HEK293 (cell line): ENCODE results near the gene FHIT.

Source experiments
- GLIS1 ChIP-seq: fragments of 450-650 bp; formaldehyde crosslinking; IDR thresholded peaks from 2 replicates; pipeline ENCODE4 v1.5.1; 2016; ENCODE audit warnings: missing biosample characterization, missing genetic modification characterization
- IKZF3 ChIP-seq: fragments of 450-650 bp; IDR thresholded peaks from 2 replicates; pipeline ENCODE4 v1.5.0; 2018; ENCODE audit warnings: missing biosample characterization, mild to moderate bottlenecking, missing genetic modification characterization, moderate library complexity
- RBAK ChIP-seq: fragments of 450-650 bp; formaldehyde crosslinking; IDR thresholded peaks from 2 replicates; pipeline ENCODE4 v1.5.1; 2016; ENCODE audit warnings: missing biosample characterization, missing genetic modification characterization
- ZBTB17 ChIP-seq: fragments of 450-650 bp; formaldehyde crosslinking; IDR thresholded peaks from 2 replicates; pipeline ENCODE4 v1.5.1; 2016; ENCODE audit warnings: missing biosample characterization, missing genetic modification characterization
- ZBTB8A ChIP-seq: fragments of 450-650 bp; formaldehyde crosslinking; IDR thresholded peaks from 2 replicates; pipeline ENCODE4 v1.5.1; 2016; ENCODE audit warnings: missing biosample characterization, missing genetic modification characterization
- ZEB2 ChIP-seq: fragments of 450-650 bp; formaldehyde crosslinking; IDR thresholded peaks from 2 replicates; pipeline ENCODE4 v1.5.1; 2016; ENCODE audit warnings: missing biosample characterization, missing genetic modification characterization
- ZFP3 ChIP-seq: fragments of 450-650 bp; formaldehyde crosslinking; IDR thresholded peaks from 2 replicates; pipeline ENCODE4 v1.5.1; 2016; ENCODE audit warnings: low read depth, missing biosample characterization, missing genetic modification characterization
- ZFP37 ChIP-seq: fragments of 450-650 bp; formaldehyde crosslinking; IDR thresholded peaks from 2 replicates; pipeline ENCODE4 v1.5.1; 2016; ENCODE audit warnings: missing biosample characterization, missing genetic modification characterization
- ZFP69B ChIP-seq: fragments of 450-650 bp; formaldehyde crosslinking; IDR thresholded peaks from 2 replicates; pipeline ENCODE4 v1.5.1; 2016; ENCODE audit warnings: missing biosample characterization, missing genetic modification characterization
- ZNF10 ChIP-seq: fragments of 450-650 bp; formaldehyde crosslinking; IDR thresholded peaks from 2 replicates; pipeline ENCODE4 v1.5.1; 2017; ENCODE audit warnings: missing biosample characterization, missing genetic modification characterization
- ZNF202 ChIP-seq: fragments of 450-650 bp; formaldehyde crosslinking; IDR thresholded peaks from 2 replicates; pipeline ENCODE4 v1.5.1; 2016; ENCODE audit warnings: missing biosample characterization, missing genetic modification characterization, borderline replicate concordance
- ZNF24 ChIP-seq: fragments of 450-650 bp; formaldehyde crosslinking; IDR thresholded peaks from 2 replicates; pipeline ENCODE4 v1.5.1; 2016; ENCODE audit warnings: missing biosample characterization, missing genetic modification characterization
- ZNF394 ChIP-seq: fragments of 450-650 bp; formaldehyde crosslinking; IDR thresholded peaks from 2 replicates; pipeline ENCODE4 v1.5.1; 2016; ENCODE audit warnings: missing biosample characterization, missing genetic modification characterization, mild to moderate bottlenecking, moderate library complexity, borderline replicate concordance
- ZNF558 ChIP-seq: fragments of 450-650 bp; formaldehyde crosslinking; IDR thresholded peaks from 2 replicates; pipeline ENCODE4 v1.5.1; 2016; ENCODE audit warnings: missing biosample characterization, missing genetic modification characterization
- ZNF830 ChIP-seq: fragments of 450-650 bp; IDR thresholded peaks from 2 replicates; pipeline ENCODE4 v1.5.0; 2018; ENCODE audit warnings: missing biosample characterization, missing genetic modification characterization, low read depth, mild to moderate bottlenecking, moderate library complexity
- ZNF837 ChIP-seq: fragments of 450-650 bp; formaldehyde crosslinking; IDR thresholded peaks from 2 replicates; pipeline ENCODE4 v1.5.1; 2016; ENCODE audit warnings: missing biosample characterization, missing genetic modification characterization
- ZNF843 ChIP-seq: fragments of 450-650 bp; formaldehyde crosslinking; IDR thresholded peaks from 2 replicates; pipeline ENCODE4 v1.5.1; 2016; ENCODE audit warnings: missing biosample characterization, missing genetic modification characterization
- ZSCAN23 ChIP-seq: fragments of 450-650 bp; formaldehyde crosslinking; IDR thresholded peaks from 2 replicates; pipeline ENCODE4 v1.5.1; 2016; ENCODE audit warnings: missing biosample characterization, missing genetic modification characterization
- TF ChIP-seq, protein P1 (sequence below): fragments of 450-650 bp; formaldehyde crosslinking; IDR thresholded peaks from 2 replicates; pipeline ENCODE4 v1.5.1; 2016; ENCODE audit warnings: missing biosample characterization, missing genetic modification characterization, low read depth
- TF ChIP-seq, protein P2 (sequence below): fragments of 450-650 bp; formaldehyde crosslinking; IDR thresholded peaks from 2 replicates; pipeline ENCODE4 v1.5.1; 2016; ENCODE audit warnings: missing biosample characterization, missing genetic modification characterization
- TF ChIP-seq, protein P3 (sequence below): fragments of 450-650 bp; formaldehyde crosslinking; conservative IDR thresholded peaks from 2 replicates; pipeline ENCODE4 v1.5.1; 2016; ENCODE audit warnings: low read depth, missing biosample characterization, missing genetic modification characterization
- TF ChIP-seq, protein P4 (sequence below): fragments of 450-650 bp; formaldehyde crosslinking; IDR thresholded peaks from 2 replicates; pipeline ENCODE4 v1.5.1; 2016; ENCODE audit warnings: missing biosample characterization, missing genetic modification characterization
- TF ChIP-seq, protein P5 (sequence below): fragments of 450-650 bp; formaldehyde crosslinking; IDR thresholded peaks from 2 replicates; pipeline ENCODE4 v1.5.1; 2016; ENCODE audit warnings: missing biosample characterization, missing genetic modification characterization
- TF ChIP-seq, protein P6 (sequence below): fragments of 450-650 bp; IDR thresholded peaks from 2 replicates; pipeline ENCODE4 v1.5.1; 2018; ENCODE audit warnings: missing biosample characterization, missing genetic modification characterization

Gene FHIT

DNA sequence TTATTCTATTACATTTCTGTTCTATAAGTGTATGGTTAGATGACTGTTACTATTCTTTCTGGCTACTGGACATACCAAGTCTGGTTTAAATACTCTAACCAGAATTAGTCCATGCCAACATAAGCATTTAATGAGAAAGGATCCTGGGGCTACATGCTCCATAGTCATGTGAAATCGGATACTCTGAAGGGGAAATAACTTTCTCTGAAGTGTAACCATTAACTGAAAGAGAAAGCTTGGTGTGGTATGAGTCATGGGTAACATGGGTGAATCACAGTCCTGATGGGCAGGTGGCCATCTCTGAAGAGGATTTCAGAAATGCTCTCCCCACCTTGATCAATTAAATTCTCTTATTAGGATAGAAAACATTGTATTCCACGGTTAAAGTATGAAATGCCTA is 69.4 kb downstream of the FHIT start (continued):
- 0 out of 2 replicates have a peak, but pooled peaks have one; percentile 5 for TF ChIP-seq RBAK
- TF ChIP-seq IKZF3 (tag by site-specific recombination), result peak; percentile 82
- TF ChIP-seq, protein P1, sequence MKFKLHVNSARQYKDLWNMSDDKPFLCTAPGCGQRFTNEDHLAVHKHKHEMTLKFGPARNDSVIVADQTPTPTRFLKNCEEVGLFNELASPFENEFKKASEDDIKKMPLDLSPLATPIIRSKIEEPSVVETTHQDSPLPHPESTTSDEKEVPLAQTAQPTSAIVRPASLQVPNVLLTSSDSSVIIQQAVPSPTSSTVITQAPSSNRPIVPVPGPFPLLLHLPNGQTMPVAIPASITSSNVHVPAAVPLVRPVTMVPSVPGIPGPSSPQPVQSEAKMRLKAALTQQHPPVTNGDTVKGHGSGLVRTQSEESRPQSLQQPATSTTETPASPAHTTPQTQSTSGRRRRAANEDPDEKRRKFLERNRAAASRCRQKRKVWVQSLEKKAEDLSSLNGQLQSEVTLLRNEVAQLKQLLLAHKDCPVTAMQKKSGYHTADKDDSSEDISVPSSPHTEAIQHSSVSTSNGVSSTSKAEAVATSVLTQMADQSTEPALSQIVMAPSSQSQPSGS, result peak; percentile 18; the same call in 1 of the 2 replicates
- TF ChIP-seq, protein P2, sequence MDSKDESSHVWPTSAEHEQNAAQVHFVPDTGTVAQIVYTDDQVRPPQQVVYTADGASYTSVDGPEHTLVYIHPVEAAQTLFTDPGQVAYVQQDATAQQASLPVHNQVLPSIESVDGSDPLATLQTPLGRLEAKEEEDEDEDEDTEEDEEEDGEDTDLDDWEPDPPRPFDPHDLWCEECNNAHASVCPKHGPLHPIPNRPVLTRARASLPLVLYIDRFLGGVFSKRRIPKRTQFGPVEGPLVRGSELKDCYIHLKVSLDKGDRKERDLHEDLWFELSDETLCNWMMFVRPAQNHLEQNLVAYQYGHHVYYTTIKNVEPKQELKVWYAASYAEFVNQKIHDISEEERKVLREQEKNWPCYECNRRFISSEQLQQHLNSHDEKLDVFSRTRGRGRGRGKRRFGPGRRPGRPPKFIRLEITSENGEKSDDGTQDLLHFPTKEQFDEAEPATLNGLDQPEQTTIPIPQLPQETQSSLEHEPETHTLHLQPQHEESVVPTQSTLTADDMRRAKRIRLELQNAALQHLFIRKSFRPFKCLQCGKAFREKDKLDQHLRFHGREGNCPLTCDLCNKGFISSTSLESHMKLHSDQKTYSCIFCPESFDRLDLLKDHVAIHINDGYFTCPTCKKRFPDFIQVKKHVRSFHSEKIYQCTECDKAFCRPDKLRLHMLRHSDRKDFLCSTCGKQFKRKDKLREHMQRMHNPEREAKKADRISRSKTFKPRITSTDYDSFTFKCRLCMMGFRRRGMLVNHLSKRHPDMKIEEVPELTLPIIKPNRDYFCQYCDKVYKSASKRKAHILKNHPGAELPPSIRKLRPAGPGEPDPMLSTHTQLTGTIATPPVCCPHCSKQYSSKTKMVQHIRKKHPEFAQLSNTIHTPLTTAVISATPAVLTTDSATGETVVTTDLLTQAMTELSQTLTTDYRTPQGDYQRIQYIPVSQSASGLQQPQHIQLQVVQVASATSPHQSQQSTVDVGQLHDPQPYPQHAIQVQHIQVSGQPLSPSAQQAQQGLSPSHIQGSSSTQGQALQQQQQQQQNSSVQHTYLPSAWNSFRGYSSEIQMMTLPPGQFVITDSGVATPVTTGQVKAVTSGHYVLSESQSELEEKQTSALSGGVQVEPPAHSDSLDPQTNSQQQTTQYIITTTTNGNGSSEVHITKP, result peak; percentile 72
- TF ChIP-seq, protein P3, sequence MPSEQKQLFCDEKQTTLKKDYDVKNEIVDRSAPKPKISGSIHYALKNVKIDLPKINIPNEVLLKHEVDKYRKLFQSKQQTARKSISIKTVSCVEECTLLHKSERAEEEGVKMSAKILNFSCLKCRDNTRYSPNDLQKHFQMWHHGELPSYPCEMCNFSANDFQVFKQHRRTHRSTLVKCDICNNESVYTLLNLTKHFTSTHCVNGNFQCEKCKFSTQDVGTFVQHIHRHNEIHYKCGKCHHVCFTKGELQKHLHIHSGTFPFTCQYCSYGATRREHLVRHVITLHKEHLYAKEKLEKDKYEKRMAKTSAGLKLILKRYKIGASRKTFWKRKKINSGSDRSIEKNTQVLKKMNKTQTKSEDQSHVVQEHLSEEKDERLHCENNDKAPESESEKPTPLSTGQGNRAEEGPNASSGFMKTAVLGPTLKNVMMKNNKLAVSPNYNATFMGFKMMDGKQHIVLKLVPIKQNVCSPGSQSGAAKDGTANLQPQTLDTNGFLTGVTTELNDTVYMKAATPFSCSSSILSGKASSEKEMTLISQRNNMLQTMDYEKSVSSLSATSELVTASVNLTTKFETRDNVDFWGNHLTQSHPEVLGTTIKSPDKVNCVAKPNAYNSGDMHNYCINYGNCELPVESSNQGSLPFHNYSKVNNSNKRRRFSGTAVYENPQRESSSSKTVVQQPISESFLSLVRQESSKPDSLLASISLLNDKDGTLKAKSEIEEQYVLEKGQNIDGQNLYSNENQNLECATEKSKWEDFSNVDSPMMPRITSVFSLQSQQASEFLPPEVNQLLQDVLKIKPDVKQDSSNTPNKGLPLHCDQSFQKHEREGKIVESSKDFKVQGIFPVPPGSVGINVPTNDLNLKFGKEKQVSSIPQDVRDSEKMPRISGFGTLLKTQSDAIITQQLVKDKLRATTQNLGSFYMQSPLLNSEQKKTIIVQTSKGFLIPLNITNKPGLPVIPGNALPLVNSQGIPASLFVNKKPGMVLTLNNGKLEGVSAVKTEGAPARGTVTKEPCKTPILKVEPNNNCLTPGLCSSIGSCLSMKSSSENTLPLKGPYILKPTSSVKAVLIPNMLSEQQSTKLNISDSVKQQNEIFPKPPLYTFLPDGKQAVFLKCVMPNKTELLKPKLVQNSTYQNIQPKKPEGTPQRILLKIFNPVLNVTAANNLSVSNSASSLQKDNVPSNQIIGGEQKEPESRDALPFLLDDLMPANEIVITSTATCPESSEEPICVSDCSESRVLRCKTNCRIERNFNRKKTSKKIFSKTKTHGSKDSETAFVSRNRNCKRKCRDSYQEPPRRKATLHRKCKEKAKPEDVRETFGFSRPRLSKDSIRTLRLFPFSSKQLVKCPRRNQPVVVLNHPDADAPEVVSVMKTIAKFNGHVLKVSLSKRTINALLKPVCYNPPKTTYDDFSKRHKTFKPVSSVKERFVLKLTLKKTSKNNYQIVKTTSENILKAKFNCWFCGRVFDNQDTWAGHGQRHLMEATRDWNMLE (tag by site-specific recombination), result 0 out of 2 replicates have a peak, but pooled peaks have one; percentile 31
- no peak for TF ChIP-seq ZNF837
- peak; percentile 78 for TF ChIP-seq GLIS1 (tag by site-specific recombination)
- no peak for TF ChIP-seq ZNF202 (tag by site-specific recombination)
- TF ChIP-seq ZSCAN23 (tag by site-specific recombination), result no peak
- TF ChIP-seq ZEB2, result peak; percentile 76
- no peak for TF ChIP-seq ZFP3
- no peak for TF ChIP-seq ZNF830 (tag by site-specific recombination)
- peak; percentile 66; the same call in 1 of the 2 replicates for TF ChIP-seq ZNF10
- TF ChIP-seq ZBTB17 (tag by site-specific recombination), result peak; percentile 80
- peak; percentile 82 for TF ChIP-seq ZNF558
- 0 out of 2 replicates have a peak, but pooled peaks have one; percentile 14 for TF ChIP-seq ZBTB8A (tag by site-specific recombination)
- peak; percentile 79; the same call in 1 of the 2 replicates for TF ChIP-seq ZNF24 (tag by site-specific recombination)
- peak; percentile 65; the same call in 1 of the 2 replicates for TF ChIP-seq ZNF394 (tag by site-specific recombination)
- TF ChIP-seq ZFP69B (tag by site-specific recombination), result no peak
- TF ChIP-seq ZFP37 (tag by site-specific recombination), result peak; percentile 59; the same call in 1 of the 2 replicates
- TF ChIP-seq, protein P4, sequence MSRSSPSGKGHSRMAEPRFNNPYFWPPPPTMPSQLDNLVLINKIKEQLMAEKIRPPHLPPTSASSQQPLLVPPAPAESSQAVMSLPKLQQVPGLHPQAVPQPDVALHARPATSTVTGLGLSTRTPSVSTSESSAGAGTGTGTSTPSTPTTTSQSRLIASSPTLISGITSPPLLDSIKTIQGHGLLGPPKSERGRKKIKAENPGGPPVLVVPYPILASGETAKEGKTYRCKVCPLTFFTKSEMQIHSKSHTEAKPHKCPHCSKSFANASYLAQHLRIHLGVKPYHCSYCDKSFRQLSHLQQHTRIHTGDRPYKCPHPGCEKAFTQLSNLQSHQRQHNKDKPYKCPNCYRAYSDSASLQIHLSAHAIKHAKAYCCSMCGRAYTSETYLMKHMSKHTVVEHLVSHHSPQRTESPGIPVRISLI (tag by site-specific recombination), result no peak
- TF ChIP-seq ZNF843 (tag by site-specific recombination), result peak; percentile 68
- TF ChIP-seq, protein P5, sequence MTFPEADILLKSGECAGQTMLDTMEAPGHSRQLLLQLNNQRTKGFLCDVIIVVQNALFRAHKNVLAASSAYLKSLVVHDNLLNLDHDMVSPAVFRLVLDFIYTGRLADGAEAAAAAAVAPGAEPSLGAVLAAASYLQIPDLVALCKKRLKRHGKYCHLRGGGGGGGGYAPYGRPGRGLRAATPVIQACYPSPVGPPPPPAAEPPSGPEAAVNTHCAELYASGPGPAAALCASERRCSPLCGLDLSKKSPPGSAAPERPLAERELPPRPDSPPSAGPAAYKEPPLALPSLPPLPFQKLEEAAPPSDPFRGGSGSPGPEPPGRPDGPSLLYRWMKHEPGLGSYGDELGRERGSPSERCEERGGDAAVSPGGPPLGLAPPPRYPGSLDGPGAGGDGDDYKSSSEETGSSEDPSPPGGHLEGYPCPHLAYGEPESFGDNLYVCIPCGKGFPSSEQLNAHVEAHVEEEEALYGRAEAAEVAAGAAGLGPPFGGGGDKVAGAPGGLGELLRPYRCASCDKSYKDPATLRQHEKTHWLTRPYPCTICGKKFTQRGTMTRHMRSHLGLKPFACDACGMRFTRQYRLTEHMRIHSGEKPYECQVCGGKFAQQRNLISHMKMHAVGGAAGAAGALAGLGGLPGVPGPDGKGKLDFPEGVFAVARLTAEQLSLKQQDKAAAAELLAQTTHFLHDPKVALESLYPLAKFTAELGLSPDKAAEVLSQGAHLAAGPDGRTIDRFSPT, result peak; percentile 84
- TF ChIP-seq, protein P6, sequence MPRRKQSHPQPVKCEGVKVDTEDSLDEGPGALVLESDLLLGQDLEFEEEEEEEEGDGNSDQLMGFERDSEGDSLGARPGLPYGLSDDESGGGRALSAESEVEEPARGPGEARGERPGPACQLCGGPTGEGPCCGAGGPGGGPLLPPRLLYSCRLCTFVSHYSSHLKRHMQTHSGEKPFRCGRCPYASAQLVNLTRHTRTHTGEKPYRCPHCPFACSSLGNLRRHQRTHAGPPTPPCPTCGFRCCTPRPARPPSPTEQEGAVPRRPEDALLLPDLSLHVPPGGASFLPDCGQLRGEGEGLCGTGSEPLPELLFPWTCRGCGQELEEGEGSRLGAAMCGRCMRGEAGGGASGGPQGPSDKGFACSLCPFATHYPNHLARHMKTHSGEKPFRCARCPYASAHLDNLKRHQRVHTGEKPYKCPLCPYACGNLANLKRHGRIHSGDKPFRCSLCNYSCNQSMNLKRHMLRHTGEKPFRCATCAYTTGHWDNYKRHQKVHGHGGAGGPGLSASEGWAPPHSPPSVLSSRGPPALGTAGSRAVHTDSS (tag by site-specific recombination), result no peak
